SU-DHL-6 (cell line): ENCODE measurements around the gene RPH3AL.

Experiments used
- EZH2phosphoT487 ChIP-seq: fragments of 200-600 bp; sonication (generic), shearing (Covaris generic); conservative IDR thresholded peaks from 2 replicates; pipeline ENCODE4 v1.6.1; 2018; ENCODE audit warnings: mild to moderate bottlenecking, antibody characterized with exemption, low read length, moderate library complexity, mixed read lengths
- TF ChIP-seq, protein P1 (sequence below): fragments of 200-600 bp; sonication (generic); IDR thresholded peaks from one replicate; pipeline ENCODE4 v1.5.1; 2017; ENCODE audit warnings: antibody characterized with exemption, mild to moderate bottlenecking, low read length, moderate library complexity; ENCODE audit not compliant: insufficient read depth, poor library complexity, severe bottlenecking

DNA sequence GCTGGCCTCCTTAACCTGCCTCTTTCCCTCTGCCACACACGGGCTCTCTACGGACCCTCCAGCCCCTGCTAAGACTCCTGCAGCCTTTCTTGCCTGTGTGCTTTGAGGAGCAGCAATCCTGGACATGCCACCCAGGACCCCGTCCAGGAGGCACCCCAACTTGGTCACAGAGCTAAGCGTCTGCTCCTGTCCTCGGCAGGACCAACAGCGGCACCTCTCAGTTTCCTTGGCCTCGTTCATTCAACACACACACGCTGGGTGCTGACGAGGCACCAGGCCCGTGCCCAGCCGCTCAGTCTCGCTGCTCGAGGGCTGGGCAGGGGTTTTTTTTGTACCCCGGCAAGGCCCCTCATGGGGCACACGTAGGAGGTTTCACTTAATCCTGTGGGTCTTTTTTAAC, 15.2 kb downstream of the RPH3AL start:
- TF ChIP-seq, protein P1, sequence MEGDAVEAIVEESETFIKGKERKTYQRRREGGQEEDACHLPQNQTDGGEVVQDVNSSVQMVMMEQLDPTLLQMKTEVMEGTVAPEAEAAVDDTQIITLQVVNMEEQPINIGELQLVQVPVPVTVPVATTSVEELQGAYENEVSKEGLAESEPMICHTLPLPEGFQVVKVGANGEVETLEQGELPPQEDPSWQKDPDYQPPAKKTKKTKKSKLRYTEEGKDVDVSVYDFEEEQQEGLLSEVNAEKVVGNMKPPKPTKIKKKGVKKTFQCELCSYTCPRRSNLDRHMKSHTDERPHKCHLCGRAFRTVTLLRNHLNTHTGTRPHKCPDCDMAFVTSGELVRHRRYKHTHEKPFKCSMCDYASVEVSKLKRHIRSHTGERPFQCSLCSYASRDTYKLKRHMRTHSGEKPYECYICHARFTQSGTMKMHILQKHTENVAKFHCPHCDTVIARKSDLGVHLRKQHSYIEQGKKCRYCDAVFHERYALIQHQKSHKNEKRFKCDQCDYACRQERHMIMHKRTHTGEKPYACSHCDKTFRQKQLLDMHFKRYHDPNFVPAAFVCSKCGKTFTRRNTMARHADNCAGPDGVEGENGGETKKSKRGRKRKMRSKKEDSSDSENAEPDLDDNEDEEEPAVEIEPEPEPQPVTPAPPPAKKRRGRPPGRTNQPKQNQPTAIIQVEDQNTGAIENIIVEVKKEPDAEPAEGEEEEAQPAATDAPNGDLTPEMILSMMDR = no peak
- TF ChIP-seq EZH2phosphoT487 = no peak
